NCI-H187 (cell line): ENCODE results near the gene CGRRF1.

Experiments used
- DNase-seq, 2 experiments: peaks; one replicate each; lab custom pipeline; 2025; lab: John Stamatoyannopoulos, UW

The CGRRF1 gene

GRCh38 chr14:54509546-54510501 is at the start of gene CGRRF1:
CGRRF1 (plus strand) TSS chr14:54509906; CDS start chr14:54509960, 54 bp downstream.
- DNase-seq: peak; percentile 95 to 96

- DNase-seq: no peak
These were observed 47.7 kb upstream of the CGRRF1 start for GRCh38 chr14:54462048-54462447.

GRCh38 chr14:54465654-54466053 is 44.1 kb upstream of the CGRRF1 start:
- DNase-seq: no peak

- DNase-seq: no peak
These were observed 42.4 kb upstream of the CGRRF1 start for GRCh38 chr14:54467280-54467679.

- DNase-seq: no peak
These were observed 39.0 kb upstream of the CGRRF1 start for GRCh38 chr14:54470701-54471100.

GRCh38 chr14:54471641-54472040 is 38.1 kb upstream of the CGRRF1 start:
- DNase-seq: no peak

- DNase-seq: no peak
These were observed 37.4 kb upstream of the CGRRF1 start for GRCh38 chr14:54472315-54472714.

GRCh38 chr14:54474232-54474793 is 35.4 kb upstream of the CGRRF1 start:
- no peak for DNase-seq

- DNase-seq: no peak
These were observed 34.4 kb upstream of the CGRRF1 start for GRCh38 chr14:54475187-54475899.

- no peak for DNase-seq
These were observed 33.8 kb upstream of the CGRRF1 start for GRCh38 chr14:54475911-54476310.

GRCh38 chr14:54478636-54479215 is 31.0 kb upstream of the CGRRF1 start:
- no peak for DNase-seq

- DNase-seq: no peak
These were observed 28.7 kb upstream of the CGRRF1 start for GRCh38 chr14:54480830-54481562.

- no peak for DNase-seq
These were observed 28.0 kb upstream of the CGRRF1 start for GRCh38 chr14:54481695-54482094.

GRCh38 chr14:54483073-54483745 is 26.5 kb upstream of the CGRRF1 start:
- DNase-seq: no peak

- no peak for DNase-seq
These were observed 25.9 kb upstream of the CGRRF1 start for GRCh38 chr14:54483846-54484245.

- DNase-seq: no peak
These were observed 23.0 kb upstream of the CGRRF1 start for GRCh38 chr14:54486685-54487084.

GRCh38 chr14:54487771-54488170 is 21.9 kb upstream of the CGRRF1 start:
- no peak for DNase-seq

- no peak for DNase-seq
These were observed 21.4 kb upstream of the CGRRF1 start for GRCh38 chr14:54488318-54488645.

- peak; percentile 66 to 81 for DNase-seq
These were observed 20.9 kb upstream of the CGRRF1 start, which contains the start of gene GMFB for GRCh38 chr14:54488646-54489317. GMFB (minus strand) TSS chr14:54488980; CDS start chr14:54488927, 53 bp downstream.

- no peak for DNase-seq
These were observed 20.4 kb upstream of the CGRRF1 start for GRCh38 chr14:54489318-54489683.
